ENCODE measurements around the gene C1QTNF3.

C1QTNF3 gene

DNA sequence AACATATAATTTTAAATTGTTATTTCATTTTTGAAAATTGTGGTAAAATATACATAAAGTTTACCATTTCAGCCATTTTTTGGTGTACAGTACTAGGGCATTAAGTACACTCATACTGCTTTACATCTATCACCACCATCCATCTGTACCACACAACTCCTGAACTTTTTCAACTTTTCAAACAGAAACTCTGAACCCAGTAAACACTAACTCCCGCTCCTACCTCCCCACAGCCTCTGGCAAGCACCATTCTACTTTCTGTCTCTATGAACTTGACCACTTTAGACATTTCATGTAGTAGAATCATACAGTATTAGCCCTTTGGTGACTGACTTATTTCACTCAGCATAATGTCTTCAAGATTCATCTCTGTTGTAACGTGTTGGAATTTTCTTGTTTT lies 50.1 kb downstream of the C1QTNF3 start:
- no peak for DNase-seq

DNA sequence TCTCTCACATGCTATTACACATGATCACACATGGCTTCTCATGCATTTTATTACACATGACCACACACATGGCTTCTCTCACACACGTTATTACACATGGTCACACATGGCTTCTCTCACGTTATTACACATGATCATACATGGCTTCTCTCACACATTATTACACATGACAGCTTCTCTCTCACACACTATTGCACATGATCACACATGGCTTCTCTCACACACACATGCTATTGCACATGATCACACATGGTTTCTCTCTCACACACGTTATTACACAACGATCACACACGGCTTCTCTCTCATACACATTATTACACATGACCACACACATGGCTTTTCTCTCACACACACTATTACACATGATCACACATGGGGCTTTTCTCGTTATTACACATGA lies 57.6 kb downstream of the C1QTNF3 start:
- no peak for DNase-seq

DNA sequence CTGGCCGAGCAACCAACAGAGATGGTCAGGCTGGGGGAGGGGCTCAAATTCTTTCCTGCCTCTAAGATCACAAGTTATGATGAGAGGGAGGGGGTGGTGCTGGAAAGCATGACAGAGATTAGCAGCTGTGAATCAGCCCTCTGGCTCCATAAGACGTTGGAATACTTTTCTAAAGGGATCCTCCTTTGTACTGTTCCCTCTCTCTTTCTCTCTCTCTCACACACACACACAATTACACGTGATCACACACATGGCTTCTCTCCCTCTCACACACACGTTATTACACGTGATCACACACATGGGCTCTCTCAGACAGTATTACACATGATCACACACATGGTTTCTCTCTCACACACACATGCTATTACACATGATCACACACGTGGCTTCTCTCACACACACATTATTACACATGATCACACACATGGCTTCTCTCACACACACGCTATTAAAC lies 58.3 kb downstream of the C1QTNF3 start, which contains the start of gene SLC45A2:
Gene SLC45A2, minus strand, starts transcription at position 23 of the 454 bp plus-strand sequence. CDS start 110 bp downstream, outside the sequence.
- DNase-seq = no peak

DNA sequence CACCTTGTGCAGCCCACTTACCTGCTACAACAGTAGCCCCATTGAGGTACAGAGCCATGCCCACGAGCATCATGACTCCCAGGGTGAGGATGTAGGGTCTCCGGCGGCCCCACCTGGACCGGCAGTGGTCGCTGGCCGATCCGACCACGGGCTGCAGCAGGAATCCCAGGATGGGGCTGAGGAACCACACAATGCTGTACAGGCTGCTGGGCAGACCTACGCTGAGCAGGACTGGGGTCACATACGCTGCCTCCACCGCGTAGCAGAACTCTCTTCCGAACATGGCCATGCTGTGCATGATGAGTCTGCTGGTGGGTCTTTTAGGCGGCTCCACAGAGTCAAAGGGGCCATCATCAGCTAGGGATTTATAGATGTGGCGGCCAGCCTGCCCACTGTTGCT lies 58.8 kb downstream of the C1QTNF3 start:
- no peak for DNase-seq

DNA sequence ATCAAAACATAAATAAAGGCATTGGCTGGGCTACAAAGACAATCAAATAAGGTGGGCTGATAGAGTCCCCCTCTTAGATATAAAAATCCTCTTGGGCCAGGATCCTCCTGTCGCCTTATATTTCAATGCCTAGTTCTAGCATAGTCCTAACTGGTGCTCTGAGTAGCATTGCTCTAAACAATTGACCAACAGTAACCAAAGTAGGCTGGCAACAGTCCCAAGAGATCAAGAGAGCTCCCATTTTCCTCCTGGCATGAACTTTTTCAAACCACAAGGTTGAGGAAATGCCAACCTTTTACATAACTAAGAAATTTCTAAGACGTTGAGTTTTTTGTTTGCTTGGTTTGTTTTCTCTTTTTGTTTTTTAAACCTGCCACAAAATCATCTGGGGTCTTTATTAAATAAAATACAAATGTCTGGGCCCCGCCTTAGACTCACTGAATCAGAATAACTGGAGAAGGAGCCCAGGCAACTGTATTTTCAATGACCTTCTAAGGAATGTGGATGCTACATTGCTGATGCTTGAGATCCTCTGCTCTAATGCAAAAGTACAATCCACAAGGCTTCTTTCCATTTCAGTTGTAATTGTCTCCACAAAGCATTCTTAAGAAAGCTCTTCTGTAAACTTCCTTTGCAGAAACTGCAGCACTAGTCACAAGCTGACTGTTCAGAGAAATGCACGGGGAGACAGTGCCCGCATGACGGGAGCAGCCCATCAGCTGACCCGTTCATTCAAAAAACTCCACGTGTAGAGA lies 61.4 kb downstream of the C1QTNF3 start:
- DNase-seq = no peak

DNA sequence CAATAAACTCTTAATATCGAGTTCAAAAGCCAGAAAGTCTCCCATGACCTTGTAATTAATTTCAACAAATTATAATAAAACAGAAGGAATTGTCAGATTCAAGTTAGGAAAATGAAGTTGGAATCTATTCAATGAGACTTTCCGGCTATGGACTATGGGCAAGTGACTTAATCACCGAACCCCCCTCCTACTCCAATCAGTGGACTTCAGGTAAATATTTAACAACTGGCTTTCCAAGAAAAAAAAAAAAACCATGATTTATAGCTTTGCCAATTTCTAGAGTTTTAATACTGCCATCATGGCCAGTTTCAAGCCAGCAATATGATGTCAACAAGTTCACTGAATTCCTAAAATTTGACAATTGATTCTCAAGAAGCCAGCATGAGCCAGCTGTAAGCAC lies 63.0 kb downstream of the C1QTNF3 start:
- DNase-seq = no peak

DNA sequence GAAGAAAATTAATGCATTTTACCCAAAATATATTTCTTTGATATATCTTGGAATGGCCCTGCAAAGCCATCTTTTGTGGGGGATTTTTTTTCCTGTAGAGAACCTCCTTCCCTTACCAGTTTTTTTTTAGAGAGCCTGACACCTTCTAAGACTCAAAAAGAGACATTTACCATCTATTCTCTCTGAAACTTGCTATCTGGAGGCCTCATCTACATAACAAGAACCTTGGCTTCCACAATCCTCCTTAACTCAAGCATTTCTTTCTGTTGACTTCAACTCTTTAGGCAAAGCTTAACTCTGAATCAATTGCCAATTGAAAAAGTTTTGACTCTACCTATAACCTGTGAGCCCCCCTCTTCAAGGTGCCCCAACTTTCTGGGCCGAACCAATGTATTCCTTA lies 64.7 kb downstream of the C1QTNF3 start:
- no peak for DNase-seq

DNA sequence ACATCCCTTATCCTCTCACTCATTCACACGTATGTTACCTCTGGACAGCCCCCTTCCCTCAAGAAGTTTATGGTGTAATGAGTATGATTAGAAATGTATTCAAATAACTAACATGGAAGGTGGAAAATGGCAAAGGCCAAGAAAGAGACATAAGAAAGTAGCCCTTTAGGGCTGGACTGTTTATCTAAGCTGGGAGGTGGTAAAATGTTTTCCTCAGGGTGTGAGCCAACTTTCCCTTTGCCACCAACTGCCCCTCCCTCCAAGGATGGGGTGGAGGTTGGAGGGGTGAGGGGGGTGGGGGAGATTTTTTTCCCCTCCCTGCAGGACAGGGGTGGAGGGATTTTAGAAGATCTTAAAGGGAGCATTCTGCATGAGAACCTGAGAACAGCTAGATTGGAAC lies 66.7 kb downstream of the C1QTNF3 start:
- DNase-seq = no peak

DNA sequence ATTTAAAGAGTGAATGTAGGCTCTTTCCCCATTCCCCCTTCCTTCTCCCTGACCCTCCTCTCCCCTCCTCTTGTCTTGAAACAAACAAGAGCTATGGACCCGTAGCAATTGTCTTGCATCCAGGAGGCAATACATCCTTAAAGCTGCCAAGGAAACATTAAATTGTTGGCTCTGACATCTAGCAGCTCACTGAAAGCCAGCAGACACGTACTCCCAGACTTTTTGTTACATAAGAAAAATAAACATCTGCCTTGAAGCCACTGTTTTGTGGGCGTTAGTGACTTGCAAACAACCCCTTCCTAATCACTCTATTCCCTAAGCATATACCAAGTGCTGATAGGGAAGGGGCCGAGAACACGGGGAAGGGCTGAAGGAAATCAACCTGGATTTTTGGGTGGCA lies 67.2 kb downstream of the C1QTNF3 start:
- DNase-seq = no peak

DNA sequence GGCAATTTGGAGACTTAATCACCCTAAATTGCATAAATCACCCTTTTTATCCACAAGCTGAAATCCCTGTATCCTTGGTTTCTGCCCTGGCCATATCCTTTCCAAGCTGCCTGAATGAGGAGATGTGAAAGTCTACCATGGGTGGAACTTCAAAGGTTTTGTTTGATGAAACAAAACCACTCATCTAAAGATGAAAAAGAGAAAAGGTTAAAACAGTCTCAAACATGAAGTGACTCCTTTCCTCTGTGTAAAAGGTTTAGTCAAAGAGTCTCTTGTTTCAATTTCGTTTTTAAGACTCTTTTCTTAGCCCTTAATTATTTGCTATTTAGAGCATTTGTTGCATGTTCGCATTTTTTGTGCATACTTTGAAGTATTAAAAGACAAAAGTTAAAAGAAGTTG lies 69.7 kb downstream of the C1QTNF3 start:
- DNase-seq = no peak

DNA sequence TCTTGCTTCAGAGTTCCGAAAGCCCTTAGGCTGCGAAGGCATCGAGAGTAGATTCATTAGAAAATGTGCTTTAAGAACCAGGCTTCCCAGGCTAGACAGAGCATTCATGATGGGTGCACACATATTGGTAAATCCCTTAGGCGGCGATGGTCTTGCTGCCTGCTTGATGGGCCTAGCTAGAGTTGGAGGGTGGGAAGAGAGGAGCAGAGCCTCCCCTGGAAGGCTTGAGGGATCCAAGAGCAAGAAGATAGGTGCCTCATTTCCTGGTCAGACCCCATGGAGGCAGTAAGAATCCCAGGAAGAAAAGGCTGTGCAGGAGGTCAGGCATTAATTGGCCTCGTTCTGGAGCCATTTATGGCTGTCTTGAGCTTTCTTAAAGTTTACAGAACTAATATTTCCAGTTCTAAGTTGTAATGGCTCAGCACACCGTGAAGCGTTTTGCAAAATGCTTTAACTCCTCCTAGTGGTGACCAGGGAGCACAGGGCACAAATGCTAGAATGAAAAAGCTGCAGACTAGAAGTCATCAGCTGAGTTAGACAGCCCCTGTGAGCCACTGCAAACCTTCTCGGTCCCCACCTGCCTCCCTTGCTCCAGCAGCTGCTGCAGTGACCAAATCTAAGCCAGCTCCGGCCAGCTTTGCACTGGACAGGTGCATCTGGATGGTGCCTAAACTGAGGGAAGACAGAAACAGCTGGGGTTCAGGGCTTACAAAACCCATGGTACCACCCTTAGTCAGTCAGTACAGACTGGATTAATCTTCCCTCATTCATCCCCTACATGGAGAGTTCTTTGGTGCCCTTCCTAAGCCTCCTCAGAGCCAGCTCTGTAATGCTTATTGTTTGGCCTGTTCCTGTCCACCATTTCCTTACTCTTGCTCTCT lies 73.2 kb downstream of the C1QTNF3 start:
- no peak for DNase-seq

DNA sequence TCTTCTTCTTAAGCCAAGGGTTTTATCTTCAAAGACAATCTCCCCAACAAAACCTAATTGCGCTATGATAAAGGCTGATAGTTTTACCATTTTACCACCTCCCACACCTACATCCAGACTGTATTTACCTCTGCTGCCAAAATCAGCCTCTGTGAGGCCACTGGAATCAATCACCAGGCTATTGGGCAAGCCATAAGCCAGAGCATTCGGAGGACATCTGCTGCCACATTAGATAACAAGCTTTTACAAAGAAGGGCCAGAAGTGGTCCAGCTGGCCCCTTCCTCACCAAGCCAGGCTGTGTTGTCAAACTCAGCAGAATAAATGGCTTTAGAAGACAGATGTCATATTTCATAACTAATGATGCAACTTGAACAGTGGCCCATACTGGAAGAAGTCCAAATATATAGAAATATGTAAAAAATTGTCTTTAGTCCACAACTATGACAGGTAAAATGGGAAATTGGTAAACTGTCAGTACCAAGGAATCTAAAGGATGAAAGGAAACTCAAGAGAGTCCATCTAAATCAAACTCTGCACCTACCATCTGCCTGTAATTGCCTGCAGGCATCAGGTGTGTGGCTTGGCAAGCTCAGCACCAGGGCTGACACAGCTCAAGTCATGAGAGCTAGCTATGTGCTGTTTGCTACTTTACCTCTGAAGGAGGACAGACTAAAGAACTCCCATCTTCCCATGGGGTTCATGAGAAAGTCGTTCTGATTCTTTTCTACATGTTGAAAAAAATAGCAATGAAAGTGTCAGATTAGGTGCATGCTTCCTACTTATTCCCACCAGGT lies 74.6 kb downstream of the C1QTNF3 start:
- no peak for DNase-seq

Measured in activated CD4-positive, alpha-beta T cell treated with anti-CD3 and anti-CD28 coated beads, Interleukin-2, amount 50 U/mL, for 1 hour (primary cell).